Glutamatergic neuron (in vitro differentiated cells): ENCODE data around the gene DOCK11. TPM values are rescaled to one million over a fixed set of nuclear protein-coding genes. Genes with fewer than 3 reads are reported as not detected.
A peak's percentile ranks its signal among the peaks of the same experiment; 100 is the strongest.
"Not testable (repeated sequence)": the region's sequence is repeated elsewhere in the genome, so short reads cannot be mapped to it uniquely, and the experiment has no call there.

Source experiments
- DNase-seq: peaks from one replicate; pipeline ENCODE4 v3.0.0; 2022
- H3K27ac Mint-ChIP-seq: one replicate; pipeline ENCODE4 v1.8.0; 2020; ENCODE audit warnings: mild to moderate bottlenecking, mixed read lengths, inconsistent platforms; ENCODE audit not compliant: unreplicated experiment
- H3K27me3 Mint-ChIP-seq: one replicate; pipeline ENCODE4 v1.8.0; 2020; ENCODE audit warnings: mild to moderate bottlenecking, moderate library complexity, mixed read lengths, inconsistent platforms; ENCODE audit not compliant: unreplicated experiment
- H3K36me3 Mint-ChIP-seq: one replicate; pipeline ENCODE4 v1.8.0; 2020; ENCODE audit warnings: mild to moderate bottlenecking, mixed read lengths, inconsistent platforms; ENCODE audit not compliant: unreplicated experiment
- H3K4me1 Mint-ChIP-seq: one replicate; pipeline ENCODE4 v1.8.0; 2020; ENCODE audit warnings: mild to moderate bottlenecking, low read depth, mixed read lengths, inconsistent platforms; ENCODE audit not compliant: unreplicated experiment
- H3K4me3 Mint-ChIP-seq: one replicate; pipeline ENCODE4 v1.8.0; 2020; ENCODE audit warnings: mild to moderate bottlenecking, mixed read lengths, inconsistent platforms; ENCODE audit not compliant: unreplicated experiment
- H3K9me3 Mint-ChIP-seq: one replicate; pipeline ENCODE4 v1.8.0; 2020; ENCODE audit warnings: mild to moderate bottlenecking, moderate library complexity, mixed read lengths, inconsistent platforms; ENCODE audit not compliant: unreplicated experiment
- CTCF ChIP-seq: fragments of 200-600 bp; sonication (generic); IDR thresholded peaks from one replicate; pipeline ENCODE4 v1.5.0; 2021; ENCODE audit not compliant: partially characterized antibody, unreplicated experiment
- total RNA-seq: library from RNA; stranded (reverse); fragmentation: NEBNext Ultra II Directional; extraction: Animal tissue kit (Norgen Biotek cat#: 25700); gene quantifications from one replicate; pipeline ENCODE4 v1.2.1, GENCODE V29; 2021; ENCODE audit not compliant: unreplicated experiment

Gene DOCK11
- total RNA-seq, 1 donor from 2014 or later: 53.1 TPM

- TF ChIP-seq CTCF: no peak
- Mint-ChIP-seq H3K27ac (no peak overlapping the region), H3K27me3 (no peaks in the 10 kb centered on the region), H3K36me3 (no peaks in the 10 kb centered on the region), H3K4me3 (peak overlapping the region; percentile 65), H3K9me3 (peaks cover 3% of the 10 kb centered on the region), H3K4me1 (no peaks in the 10 kb centered on the region)
- DNase-seq: peak; percentile 14
These were observed 232.2 kb downstream of the DOCK11 start for GRCh38 chrX:118727686-118728339.

GRCh38 chrX:118729042-118729652, 233.5 kb downstream of the DOCK11 start:
- no peak for DNase-seq
- no peaks in the 10 kb centered on the region for H3K36me3 Mint-ChIP-seq
- no peaks in the 10 kb centered on the region for H3K27me3 Mint-ChIP-seq
- no peak for TF ChIP-seq CTCF
- peaks cover 3% of the 10 kb centered on the region for H3K9me3 Mint-ChIP-seq
- H3K27ac Mint-ChIP-seq: no peak overlapping the region
- H3K4me3 Mint-ChIP-seq: no peak overlapping the region
- H3K4me1 Mint-ChIP-seq: no peaks in the 10 kb centered on the region

- DNase-seq: no peak
- H3K36me3 Mint-ChIP-seq: no peaks in the 10 kb centered on the region
- no peak overlapping the region for H3K4me3 Mint-ChIP-seq
- TF ChIP-seq CTCF: no peak
- peaks cover 3% of the 10 kb centered on the region for H3K9me3 Mint-ChIP-seq
- no peak overlapping the region for H3K27ac Mint-ChIP-seq
- no peaks in the 10 kb centered on the region for H3K4me1 Mint-ChIP-seq
- no peaks in the 10 kb centered on the region for H3K27me3 Mint-ChIP-seq
These were observed 235.1 kb downstream of the DOCK11 start for GRCh38 chrX:118730500-118731247.

- not testable (repeated sequence) for DNase-seq, H3K27ac Mint-ChIP-seq, H3K27me3 Mint-ChIP-seq, H3K4me3 Mint-ChIP-seq, H3K36me3 Mint-ChIP-seq, H3K9me3 Mint-ChIP-seq, H3K4me1 Mint-ChIP-seq
These were observed 236.9 kb downstream of the DOCK11 start for GRCh38 chrX:118732551-118732950.

- Mint-ChIP-seq H3K36me3 (no peaks in the 10 kb centered on the region), H3K4me3 (no peak overlapping the region)
These were observed 239.3 kb downstream of the DOCK11 start for GRCh38 chrX:118734909-118735308.

More at GRCh38 chrX:118734909-118735308, 239.3 kb downstream of the DOCK11 start:
- H3K27me3 Mint-ChIP-seq: no peaks in the 10 kb centered on the region
- H3K9me3 Mint-ChIP-seq: no peaks in the 10 kb centered on the region
- TF ChIP-seq CTCF: no peak
- H3K27ac Mint-ChIP-seq: no peak overlapping the region
- H3K4me1 Mint-ChIP-seq: no peaks in the 10 kb centered on the region
- no peak for DNase-seq

Other genes starting within 250 kb of the DOCK11 start
- 14.6 TPM for gene WDR44, start 149.7 kb upstream of the DOCK11 start, total RNA-seq
- gene IL13RA1, start 231.8 kb downstream of the DOCK11 start, total RNA-seq: 1.1 TPM